Natural killer cell (primary cell): ENCODE data around the gene ABCA4. TPM values are rescaled to one million over a fixed set of nuclear protein-coding genes. Genes with fewer than 3 reads are reported as not detected.

Experiments
- ATAC-seq, 3 donors: fragments of 150-1000 bp in 2 of 3; fragments of 200-7000 bp in 1 of 3; cut with Tn5 transposase; 1 replicate in 1 of 3; 2 replicates in 2 of 3; pipeline ENCODE4 v1.10.0; 2021; ENCODE audit warnings: mild to moderate bottlenecking in 2 of 3, moderate library complexity in 2 of 3
- DNase-seq, 2 donors: peaks; one replicate each; pipeline versions ENCODE4 v3.0.0 to v3.0.0-alpha.2; 2013 to 2021; ENCODE audit warnings: mixed read lengths in 1 of 2
- H3K27ac ChIP-seq: one replicate; pipeline ENCODE4 v1.5.1; 2013; ENCODE audit warnings: mild to moderate bottlenecking, low read length
- H3K27me3 ChIP-seq: one replicate; pipeline ENCODE4 v1.6.1; 2013; ENCODE audit warnings: low read length; ENCODE audit not compliant: control insufficient read depth, insufficient read depth
- H3K36me3 ChIP-seq: one replicate; pipeline ENCODE4 v1.6.1; 2013; ENCODE audit warnings: low read length; ENCODE audit not compliant: control insufficient read depth, insufficient read depth
- H3K4me1 ChIP-seq: one replicate; pipeline ENCODE4 v1.6.1; 2013; ENCODE audit warnings: low read length; ENCODE audit not compliant: control insufficient read depth, insufficient read depth
- H3K4me3 ChIP-seq: one replicate; pipeline ENCODE4 v1.5.1; 2013; ENCODE audit warnings: low read length
- H3K9me3 ChIP-seq: one replicate; pipeline ENCODE4 v1.6.1; 2013; ENCODE audit warnings: low read length; ENCODE audit not compliant: control insufficient read depth, insufficient read depth
- H3K27ac Mint-ChIP-seq, 2 donors: one replicate each; pipeline ENCODE4 v1.8.0; 2022; ENCODE audit warnings: mild to moderate bottlenecking in 2 of 2, mixed read lengths in 2 of 2, moderate library complexity in 1 of 2
- H3K27me3 Mint-ChIP-seq, 2 donors: one replicate each; pipeline ENCODE4 v1.8.0; 2022; ENCODE audit warnings: low read depth in 2 of 2, mixed read lengths in 2 of 2
- H3K36me3 Mint-ChIP-seq: one replicate; pipeline ENCODE4 v1.8.0; 2022; ENCODE audit warnings: mixed read lengths
- H3K4me1 Mint-ChIP-seq, 2 donors: one replicate each; pipeline ENCODE4 v1.8.0; 2022; ENCODE audit warnings: mixed read lengths in 2 of 2
- H3K4me3 Mint-ChIP-seq: one replicate; pipeline ENCODE4 v1.8.0; 2022; ENCODE audit warnings: mild to moderate bottlenecking, moderate library complexity, mixed read lengths
- H3K9me3 Mint-ChIP-seq, 2 donors: one replicate each; pipeline ENCODE4 v1.8.0; 2022; ENCODE audit warnings: mixed read lengths in 2 of 2
- WGBS: methylation state at CpG from one replicate; pipeline ENCODE4 v1.1.7; 2013; ENCODE audit warnings: missing lambda C conversion rate; ENCODE audit not compliant: insufficient coverage; 5-methylcytosine and 5-hydroxymethylcytosine counted together
- intact Hi-C: fragments of 100-400 bp; cut with micrococcal nuclease; formaldehyde crosslinking; loops from one replicate; pipeline ENCODE4 v1.14.2; 2022
- total RNA-seq, 4 donors: library from RNA; stranded (reverse); fragments of 120-200 nt in 1 of 4; gene quantifications; one replicate each; pipeline versions ENCODE4 v1.2.3 to v1.2.4, GENCODE V29; 2013 to 2022
- TF ChIP-seq, protein P1 (sequence below): fragments of 200-600 bp; IDR thresholded peaks from one replicate; pipeline ENCODE4 v1.8.0; 2022; ENCODE audit warnings: antibody characterized with exemption

The ABCA4 gene
- total RNA-seq, 3 donors from 2014 or later (not counting 1 experiment from before 2014, with no cell fraction given): 0.48 TPM; not detected in 2

- Mint-ChIP-seq H3K4me1 (peaks cover 15 to 23% of the 10 kb centered on the region in 2 donors), H3K27me3 (peaks cover 0 to 4% of the 10 kb centered on the region in 2 donors), H3K36me3 (no peaks in the 10 kb centered on the region), H3K9me3 (no peaks in the 10 kb centered on the region), H3K4me3 (no peak overlapping the region), H3K27ac (no peak overlapping the region)
- Histone ChIP-seq H3K4me3 (no peak overlapping the region), H3K27me3 (no peaks in the 10 kb centered on the region), H3K4me1 (peaks cover 10% of the 10 kb centered on the region), H3K9me3 (no peaks in the 10 kb centered on the region), H3K36me3 (no peaks in the 10 kb centered on the region), H3K27ac (no peak overlapping the region)
- ATAC-seq (no peak), DNase-seq (no peak)
- 100% methylated on average over 1 of the region's 2 CpGs for WGBS
- TF ChIP-seq, protein P1, sequence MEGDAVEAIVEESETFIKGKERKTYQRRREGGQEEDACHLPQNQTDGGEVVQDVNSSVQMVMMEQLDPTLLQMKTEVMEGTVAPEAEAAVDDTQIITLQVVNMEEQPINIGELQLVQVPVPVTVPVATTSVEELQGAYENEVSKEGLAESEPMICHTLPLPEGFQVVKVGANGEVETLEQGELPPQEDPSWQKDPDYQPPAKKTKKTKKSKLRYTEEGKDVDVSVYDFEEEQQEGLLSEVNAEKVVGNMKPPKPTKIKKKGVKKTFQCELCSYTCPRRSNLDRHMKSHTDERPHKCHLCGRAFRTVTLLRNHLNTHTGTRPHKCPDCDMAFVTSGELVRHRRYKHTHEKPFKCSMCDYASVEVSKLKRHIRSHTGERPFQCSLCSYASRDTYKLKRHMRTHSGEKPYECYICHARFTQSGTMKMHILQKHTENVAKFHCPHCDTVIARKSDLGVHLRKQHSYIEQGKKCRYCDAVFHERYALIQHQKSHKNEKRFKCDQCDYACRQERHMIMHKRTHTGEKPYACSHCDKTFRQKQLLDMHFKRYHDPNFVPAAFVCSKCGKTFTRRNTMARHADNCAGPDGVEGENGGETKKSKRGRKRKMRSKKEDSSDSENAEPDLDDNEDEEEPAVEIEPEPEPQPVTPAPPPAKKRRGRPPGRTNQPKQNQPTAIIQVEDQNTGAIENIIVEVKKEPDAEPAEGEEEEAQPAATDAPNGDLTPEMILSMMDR: no peak
- intact Hi-C loops: no loop called here
These were observed 49.0 kb downstream of the ABCA4 start for GRCh38 chr1:94071976-94072375.

- no CpG with 5 or more reads among the region's 1 CpG for WGBS
- no peak overlapping the region for H3K27ac Mint-ChIP-seq
- Histone ChIP-seq H3K4me3 (no peak overlapping the region), H3K9me3 (no peaks in the 10 kb centered on the region), H3K27ac (no peak overlapping the region), H3K36me3 (no peaks in the 10 kb centered on the region), H3K27me3 (no peaks in the 10 kb centered on the region), H3K4me1 (peaks cover 10% of the 10 kb centered on the region)
- H3K4me1 Mint-ChIP-seq: peaks cover 15 to 23% of the 10 kb centered on the region in 2 donors
- TF ChIP-seq, protein P1: no peak
- intact Hi-C loops: no loop called here
- no peaks in the 10 kb centered on the region for H3K9me3 Mint-ChIP-seq
- ATAC-seq: no peak
- no peak overlapping the region for H3K4me3 Mint-ChIP-seq
- H3K36me3 Mint-ChIP-seq: no peaks in the 10 kb centered on the region
- DNase-seq: no peak
- H3K27me3 Mint-ChIP-seq: peaks cover 0 to 1% of the 10 kb centered on the region in 2 donors
These were observed 49.6 kb downstream of the ABCA4 start for GRCh38 chr1:94071391-94071790.

DNA sequence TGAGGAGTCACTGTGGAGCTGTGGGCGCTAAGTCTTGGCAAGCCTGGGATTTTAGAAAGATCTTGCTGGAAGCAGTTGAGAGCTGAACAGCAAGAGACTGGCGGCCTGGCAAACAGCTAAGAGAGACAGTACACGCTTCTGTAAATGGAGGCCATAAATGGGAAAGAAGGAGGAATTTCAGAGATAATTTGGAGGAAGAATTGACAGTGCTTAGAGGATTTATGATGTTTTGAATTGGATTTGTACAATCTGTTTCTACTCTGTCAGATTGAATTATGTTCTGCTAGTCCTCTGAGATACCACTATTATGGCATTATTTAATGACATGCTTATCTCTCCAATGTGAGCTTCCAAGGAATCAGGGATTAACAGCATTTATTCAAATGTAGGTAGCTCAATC is 50.1 kb downstream of the ABCA4 start:
- Mint-ChIP-seq H3K36me3 (no peaks in the 10 kb centered on the region), H3K4me3 (no peak overlapping the region), H3K4me1 (peaks cover 15 to 23% of the 10 kb centered on the region in 2 donors), H3K9me3 (no peaks in the 10 kb centered on the region), H3K27ac (no peak overlapping the region), H3K27me3 (no peaks in the 10 kb centered on the region)
- H3K36me3 ChIP-seq: no peaks in the 10 kb centered on the region
- ATAC-seq (no peak), DNase-seq (no peak)
- 95% methylated on average over 3 of the region's 3 CpGs for WGBS
- intact Hi-C loops: no loop called here
- no peaks in the 10 kb centered on the region for H3K27me3 ChIP-seq
- H3K4me3 ChIP-seq: no peak overlapping the region
- no peak overlapping the region for H3K27ac ChIP-seq
- TF ChIP-seq, protein P1: no peak
- no peaks in the 10 kb centered on the region for H3K9me3 ChIP-seq
- H3K4me1 ChIP-seq: peaks cover 10% of the 10 kb centered on the region

DNA sequence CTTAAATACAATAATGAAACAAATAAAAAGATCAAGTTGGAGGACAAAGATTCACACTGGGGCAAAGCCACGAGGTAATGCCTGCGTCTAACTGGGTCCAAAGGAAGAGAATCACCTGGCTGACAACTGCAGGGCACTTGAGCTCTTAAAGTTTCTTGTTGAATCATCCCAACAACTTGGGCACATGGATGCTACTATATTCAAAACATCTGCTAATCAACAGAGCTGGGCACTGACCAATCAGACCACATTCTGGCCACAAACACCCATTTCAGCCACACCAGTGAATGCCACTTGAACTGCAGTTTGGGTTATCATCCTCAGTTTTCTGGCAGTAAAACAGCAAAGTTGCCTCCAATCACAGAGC is 51.0 kb downstream of the ABCA4 start:
- DNase-seq: no peak
- Mint-ChIP-seq H3K27ac (no peak overlapping the region), H3K27me3 (no peaks in the 10 kb centered on the region), H3K36me3 (no peaks in the 10 kb centered on the region), H3K4me1 (peaks cover 15 to 23% of the 10 kb centered on the region in 2 donors), H3K4me3 (no peak overlapping the region), H3K9me3 (no peaks in the 10 kb centered on the region)
- H3K9me3 ChIP-seq: no peaks in the 10 kb centered on the region
- intact Hi-C loops: no loop called here
- H3K27ac ChIP-seq: no peak overlapping the region
- ATAC-seq: no peak
- H3K36me3 ChIP-seq: no peaks in the 10 kb centered on the region
- no peak overlapping the region for H3K4me3 ChIP-seq
- 49% methylated on average over 2 of the region's 2 CpGs for WGBS
- TF ChIP-seq, protein P1: no peak
- H3K4me1 ChIP-seq: peaks cover 10% of the 10 kb centered on the region
- no peaks in the 10 kb centered on the region for H3K27me3 ChIP-seq
